ENCODE results near the gene ZBTB32. TPM values are rescaled to one million over a fixed set of nuclear protein-coding genes. Genes with fewer than 3 reads are reported as not detected.

The ZBTB32 gene
- total and polyA plus RNA-seq, 2 of the 8 experiments (the other 6 are each of a cell fraction or from before 2014, with no cell fraction given): 0.11 to 0.50 TPM

- Histone ChIP-seq H2BK5ac (ENCODE audit: low read depth, low read length) (no peak overlapping the region), H3K79me2 (ENCODE audit: control insufficient read depth in 1 of 2, insufficient read depth in 2 of 2, low read length in 2 of 2) (no peaks in the 10 kb centered on the region), H4K8ac (ENCODE audit: extremely low read depth, insufficient read depth, low read length) (no peak overlapping the region), H3K56ac (replicated peaks; ENCODE audit: insufficient read length, low read depth, low read length) (no peak overlapping the region), H3K4me3 (ENCODE audit: extremely low read depth in 1 of 4, insufficient read depth in 2 of 4, low read depth in 3 of 4, low read length in 4 of 4) (no peak overlapping the region), H2BK15ac (ENCODE audit: low read length) (no peak overlapping the region), H2AFZ (ENCODE audit: low read length) (no peak overlapping the region), H3K9me3 (ENCODE audit: insufficient read depth in 2 of 2, low read depth in 1 of 2, low read length in 1 of 2) (no peaks in the 10 kb centered on the region), H3K4me1 (replicated peaks in 1 of 4; ENCODE audit: control insufficient read depth in 3 of 4, insufficient read depth in 4 of 4, low read length in 3 of 4) (no peaks in the 10 kb centered on the region), H3K18ac (ENCODE audit: extremely low read depth, low read length) (no peak overlapping the region), H2BK12ac (ENCODE audit: low read depth, low read length) (no peak overlapping the region), H3K36me3 (ENCODE audit: control insufficient read depth in 2 of 4, insufficient read depth in 4 of 4, low read length in 3 of 4) (peaks cover 0 to 19% (median 13%) of the 10 kb centered on the region in 4 experiments; a peak in 5 of 8 replicates), H4K20me1 (replicated peaks in 1 of 2; ENCODE audit: control insufficient read depth in 1 of 2, insufficient read depth in 2 of 2, low read length in 2 of 2) (peaks cover 0 to 6% of the 10 kb centered on the region in 2 experiments), H3K4ac (replicated peaks; ENCODE audit: insufficient read length, low read depth, low read length) (no peak overlapping the region), H3K4me2 (ENCODE audit: insufficient read depth in 1 of 2, low read depth in 2 of 2, low read length in 2 of 2) (no peak overlapping the region), H3K23me2 (ENCODE audit: low read depth, low read length) (no peaks in the 10 kb centered on the region), H4K5ac (ENCODE audit: insufficient read length, low read depth, low read length) (no peak overlapping the region), H3K14ac (ENCODE audit: insufficient read length) (no peak overlapping the region), H2AK5ac (ENCODE audit: low read depth, low read length) (no peak overlapping the region), H4K91ac (replicated peaks; ENCODE audit: insufficient read length, low read length) (no peak overlapping the region), H3K79me1 (ENCODE audit: low read depth, low read length) (no peaks in the 10 kb centered on the region; the same call in 1 of the 2 replicates), H3K27me3 (replicated peaks in 1 of 4; ENCODE audit: control insufficient read depth in 3 of 4, extremely low read depth in 1 of 4, insufficient read depth in 3 of 4, low read length in 3 of 4) (no peaks in the 10 kb centered on the region), H3K9ac (replicated peaks in 1 of 4; ENCODE audit: extremely low read depth in 1 of 4, low read depth in 3 of 4, low read length in 3 of 4) (no peak overlapping the region), H3K23ac (ENCODE audit: insufficient read length) (no peak overlapping the region), H2BK20ac (ENCODE audit: low read length) (no peak overlapping the region), H2BK120ac (replicated peaks; ENCODE audit: low read depth, low read length) (no peak overlapping the region), H3K27ac (ENCODE audit: low read depth, low read length) (no peak overlapping the region)
- ChIA-PET POLR2A (ENCODE audit: partially characterized antibody) (interaction anchor here (0.7 to 2.0 kb wide), 3 partner anchors 14 to 31 kb away, joined by 3 to 11 read pairs (median 3); partner anchors contain the start of gene COX6B1), CTCF (ENCODE audit: partially characterized antibody) (interaction anchor here (0.7 to 1.8 kb wide), 5 partner anchors 12 to 169 kb away, joined by 3 to 7 read pairs (median 4); no protein-coding TSS in a partner anchor)
- no peak for DNase-seq (ENCODE audit: low read depth in 1 of 2, low spot score in 2 of 2)
- FAIRE-seq: no peak
- WGBS, 2 experiments (ENCODE audit: extremely low coverage in 1 of 2, insufficient coverage in 1 of 2, insufficient read length in 1 of 2, insufficient replicate concordance in 2 of 2, low coverage in 1 of 2, low lambda C conversion rate in 2 of 2, missing lambda C conversion rate in 1 of 2): 89% methylated on average over 6 of the region's 6 CpGs; no CpG with 5 or more reads in 1 of the 2 experiments
- TF ChIP-seq TCF12 (IDR thresholded peaks at IDR 0.05; ENCODE audit: low read depth, low read length) (no peak), SAP30 (IDR thresholded peaks at IDR 0.05; ENCODE audit: insufficient read depth, insufficient replicate concordance, low read length) (no peak), RBBP5 (IDR thresholded peaks at IDR 0.05; ENCODE audit: borderline replicate concordance, low read depth, low read length) (no peak), GTF2F1 (IDR thresholded peaks at IDR 0.05; ENCODE audit: borderline replicate concordance, low read depth, low read length) (no peak), RAD21 (IDR thresholded peaks at IDR 0.05 in 1 of 2, conservative IDR thresholded peaks at IDR 0.05 in 1 of 2; ENCODE audit: low read depth in 2 of 2, low read length in 2 of 2) (no peak), CBX8 (IDR thresholded peaks at IDR 0.05; ENCODE audit: borderline replicate concordance, low read depth, low read length) (no peak), BRCA1 (IDR thresholded peaks at IDR 0.05; ENCODE audit: low read depth, low read length) (no peak), SIN3A (conservative IDR thresholded peaks at IDR 0.05 in 1 of 2, IDR thresholded peaks at IDR 0.05 in 1 of 2; ENCODE audit: low read depth in 1 of 2, low read length in 2 of 2) (no peak), CBX5 (IDR thresholded peaks at IDR 0.05; ENCODE audit: low read depth, low read length) (no peak), RXRA (IDR thresholded peaks at IDR 0.05; ENCODE audit: insufficient read depth, low read depth, low read length) (no peak), GABPA (IDR thresholded peaks at IDR 0.05; ENCODE audit: borderline replicate concordance, insufficient read depth, low read length) (no peak), BCL11A (IDR thresholded peaks at IDR 0.05; ENCODE audit: low read depth in 2 of 2, low read length in 2 of 2) (no peak), RFX5 (IDR thresholded peaks at IDR 0.05; ENCODE audit: borderline replicate concordance, low read depth, low read length) (no peak), POU5F1 (IDR thresholded peaks at IDR 0.05; ENCODE audit: low read depth, low read length) (no peak)
Measured at GRCh38 chr19:35661995-35662340, 42.4 kb upstream of the ZBTB32 start.
